Activated T-cell treated with anti-CD3 and anti-CD28 coated beads for 4 hours (primary cell): ENCODE results near the gene CTDNEP1.
A peak's percentile ranks its signal among the peaks of the same experiment; 100 is the strongest.
"Not testable (repeated sequence)": the region's sequence is repeated elsewhere in the genome, so short reads cannot be mapped to it uniquely, and the experiment has no call there.

Experiments
- DNase-seq: peaks from one replicate; pipeline ENCODE4 v3.0.0-alpha.2; 2020

CTDNEP1 gene

GRCh38 chr17:7243838-7244237 is 7.7 kb downstream of the CTDNEP1 start:
- DNase-seq: not testable (repeated sequence)

GRCh38 chr17:7243453-7243729 is 8.1 kb downstream of the CTDNEP1 start:
- DNase-seq: no peak

GRCh38 chr17:7242717-7243452 is 8.6 kb downstream of the CTDNEP1 start:
- peak; percentile 89 for DNase-seq

GRCh38 chr17:7241783-7242716 is 9.5 kb downstream of the CTDNEP1 start, which contains the start of gene GABARAP:
GABARAP (minus strand) TSS chr17:7242449; CDS start chr17:7242330, 119 bp downstream.
- DNase-seq: peak; percentile 96

- DNase-seq: no peak
Observed at GRCh38 chr17:7241090-7241733, 10.3 kb downstream of the CTDNEP1 start.

GRCh38 chr17:7240375-7240774 is 11.2 kb downstream of the CTDNEP1 start:
- no peak for DNase-seq

GRCh38 chr17:7239091-7240027 is 12.2 kb downstream of the CTDNEP1 start, which contains the start of gene PHF23:
PHF23 (minus strand) TSS chr17:7239457; CDS start chr17:7239279, 178 bp downstream.
- DNase-seq: peak; percentile 94

- DNase-seq: no peak
Observed at GRCh38 chr17:7238420-7239090, 13.0 kb downstream of the CTDNEP1 start.

- peak; percentile 86 for DNase-seq
Observed at GRCh38 chr17:7237761-7238419, 13.6 kb downstream of the CTDNEP1 start.

GRCh38 chr17:7237266-7237760 is 14.2 kb downstream of the CTDNEP1 start:
- DNase-seq: no peak

GRCh38 chr17:7236808-7237207 is 14.7 kb downstream of the CTDNEP1 start:
- DNase-seq: no peak

GRCh38 chr17:7235693-7236665 is 15.6 kb downstream of the CTDNEP1 start:
- DNase-seq: no peak

GRCh38 chr17:7234083-7234951 is 17.2 kb downstream of the CTDNEP1 start, which contains the start of gene DVL2:
DVL2 (minus strand) TSS chr17:7234517; CDS start chr17:7234262, 255 bp downstream.
- peak; percentile 93 for DNase-seq

GRCh38 chr17:7233701-7234082 is 17.8 kb downstream of the CTDNEP1 start:
- DNase-seq: no peak

GRCh38 chr17:7232114-7232513 is 19.4 kb downstream of the CTDNEP1 start:
- DNase-seq: no peak

GRCh38 chr17:7229504-7229903 is 22.0 kb downstream of the CTDNEP1 start:
- DNase-seq: no peak

- no peak for DNase-seq
Observed at GRCh38 chr17:7228920-7229319, 22.6 kb downstream of the CTDNEP1 start.
